ENCODE data around the gene COX8C.

GRCh38 chr14:93337143-93337753 is 9.7 kb upstream of the COX8C start:
- TF ChIP-seq POLR2AphosphoS5 (IDR thresholded peaks at IDR 0.05; ENCODE audit: borderline replicate concordance, low read depth, low read length): no peak
- no peak for TF ChIP-seq EZH2 (IDR thresholded peaks at IDR 0.05)
- no peak for TF ChIP-seq FOXP2 (optimal IDR thresholded peaks at IDR 0.05; ENCODE audit: control extremely low read depth, extremely low read length, insufficient read depth)
